ENCODE results near the gene SRGN.

DNA sequence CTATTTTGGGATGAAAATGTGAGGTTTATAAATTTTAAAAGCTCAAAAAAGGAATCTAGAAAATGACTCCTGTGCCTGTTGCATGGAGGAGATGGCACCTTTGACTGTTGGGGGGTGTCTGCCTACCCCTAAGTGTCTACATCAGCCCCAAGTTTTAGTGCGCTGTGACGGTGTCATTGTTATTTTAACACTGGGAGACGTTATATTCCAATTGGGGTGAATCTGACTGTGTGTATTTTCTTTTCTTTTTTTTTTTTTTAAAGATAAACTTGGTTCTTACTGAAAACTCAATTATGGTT is 517 bp downstream of the SRGN start:
- TF ChIP-seq, protein P1, sequence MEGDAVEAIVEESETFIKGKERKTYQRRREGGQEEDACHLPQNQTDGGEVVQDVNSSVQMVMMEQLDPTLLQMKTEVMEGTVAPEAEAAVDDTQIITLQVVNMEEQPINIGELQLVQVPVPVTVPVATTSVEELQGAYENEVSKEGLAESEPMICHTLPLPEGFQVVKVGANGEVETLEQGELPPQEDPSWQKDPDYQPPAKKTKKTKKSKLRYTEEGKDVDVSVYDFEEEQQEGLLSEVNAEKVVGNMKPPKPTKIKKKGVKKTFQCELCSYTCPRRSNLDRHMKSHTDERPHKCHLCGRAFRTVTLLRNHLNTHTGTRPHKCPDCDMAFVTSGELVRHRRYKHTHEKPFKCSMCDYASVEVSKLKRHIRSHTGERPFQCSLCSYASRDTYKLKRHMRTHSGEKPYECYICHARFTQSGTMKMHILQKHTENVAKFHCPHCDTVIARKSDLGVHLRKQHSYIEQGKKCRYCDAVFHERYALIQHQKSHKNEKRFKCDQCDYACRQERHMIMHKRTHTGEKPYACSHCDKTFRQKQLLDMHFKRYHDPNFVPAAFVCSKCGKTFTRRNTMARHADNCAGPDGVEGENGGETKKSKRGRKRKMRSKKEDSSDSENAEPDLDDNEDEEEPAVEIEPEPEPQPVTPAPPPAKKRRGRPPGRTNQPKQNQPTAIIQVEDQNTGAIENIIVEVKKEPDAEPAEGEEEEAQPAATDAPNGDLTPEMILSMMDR (IDR thresholded peaks at IDR 0.05) = no peak
- TF ChIP-seq POLR2A (IDR thresholded peaks at IDR 0.05) = no peak

Data from body of pancreas (tissue), 4 donors.